ENCODE data around the gene MIOX. TPM values are rescaled to one million over a fixed set of nuclear protein-coding genes. Genes with fewer than 3 reads are reported as not detected.
"Not testable (repeated sequence)": the region's sequence is repeated elsewhere in the genome, so short reads cannot be mapped to it uniquely, and the experiment has no call there.

Gene MIOX
- total RNA-seq, 1 experiment from 2014 or later = not detected

GRCh38 chr22:50516068-50516467 lies 29.4 kb downstream of the MIOX start:
- DNase-seq (ENCODE audit: low read depth) = no peak

DNA sequence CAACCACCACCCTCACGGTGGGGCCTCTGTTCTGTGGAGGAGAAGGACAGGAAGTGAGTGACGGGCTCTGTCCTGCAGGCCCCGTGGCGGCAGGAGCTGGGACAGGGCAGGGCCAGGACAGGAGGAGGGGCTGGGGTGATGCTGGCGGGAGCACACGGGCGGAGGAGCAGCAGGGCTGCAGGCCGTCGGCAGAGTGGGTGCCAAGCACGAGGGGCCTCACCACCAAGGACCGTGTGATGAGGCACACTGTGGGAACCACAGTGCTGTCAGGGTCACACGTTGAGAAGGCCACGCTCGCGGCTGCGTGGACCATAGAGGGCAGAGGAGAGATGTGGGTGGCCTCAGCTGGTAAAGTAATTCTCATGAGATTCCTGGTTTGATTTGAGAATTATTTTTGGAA lies 30.2 kb downstream of the MIOX start:
- DNase-seq (ENCODE audit: low read depth) = no peak

- no peak for DNase-seq (ENCODE audit: low read depth)
Measured at GRCh38 chr22:50517495-50518260, 31.0 kb downstream of the MIOX start.

DNA sequence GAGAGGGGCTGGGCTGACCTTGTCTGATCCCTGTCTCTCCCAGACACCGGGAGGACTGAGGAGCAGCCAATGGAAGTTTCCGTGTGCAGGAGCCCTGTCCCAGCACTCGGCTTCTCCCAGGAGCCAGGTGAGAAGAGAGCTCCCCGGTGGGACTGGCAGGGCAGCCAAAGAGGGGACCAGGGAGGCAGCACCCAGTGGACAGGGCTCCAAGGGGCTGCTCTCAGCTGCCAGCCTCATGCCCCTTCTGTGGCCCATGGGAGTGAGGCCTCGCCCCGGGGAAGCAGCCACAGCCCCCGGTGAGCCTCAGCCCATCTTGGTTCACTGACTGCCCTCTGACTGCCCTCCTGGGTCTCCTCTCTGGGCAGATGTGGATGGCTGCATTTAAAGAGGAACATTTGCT lies 31.9 kb downstream of the MIOX start:
- DNase-seq (ENCODE audit: low read depth) = no peak

DNA sequence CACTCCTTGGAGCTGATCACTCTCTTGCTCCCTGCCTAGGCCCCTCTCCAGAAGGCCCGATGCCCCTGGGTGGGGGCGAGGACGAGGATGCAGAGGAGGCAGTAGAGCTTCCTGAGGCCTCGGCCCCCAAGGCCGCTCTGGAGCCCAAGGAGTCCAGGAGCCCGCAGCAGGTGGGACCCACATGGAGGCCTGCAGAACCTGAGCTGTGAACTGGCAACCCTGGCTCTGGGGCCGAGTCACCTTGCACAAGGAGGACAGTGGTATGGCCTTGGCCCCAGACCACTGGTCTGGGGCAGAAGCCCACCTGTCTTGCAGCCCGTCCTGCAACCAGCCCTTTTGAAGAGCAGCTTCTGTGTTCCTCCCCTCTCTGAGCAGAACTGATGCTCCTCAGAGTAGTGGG lies 32.5 kb downstream of the MIOX start:
- no peak for DNase-seq (ENCODE audit: low read depth)

DNA sequence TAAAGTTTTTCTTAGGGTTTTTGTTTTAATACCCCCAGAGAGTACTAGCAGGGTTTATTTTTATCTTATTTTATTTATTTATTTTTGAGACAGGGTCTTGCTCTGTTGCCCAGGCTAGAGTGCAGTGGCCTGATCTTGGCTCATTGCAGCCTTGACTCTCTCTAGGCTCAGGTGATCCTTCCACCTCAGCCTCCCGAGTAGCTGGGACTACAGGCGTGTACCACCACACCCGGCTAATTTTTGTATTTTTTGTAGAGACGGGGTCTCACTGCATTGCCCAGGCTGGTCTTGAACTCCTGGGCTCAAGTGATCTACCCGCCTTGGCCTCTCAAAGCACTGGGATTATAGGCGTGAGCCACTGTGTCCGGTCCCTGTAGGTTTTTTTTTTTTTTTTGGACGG lies 33.5 kb downstream of the MIOX start:
- DNase-seq (ENCODE audit: low read depth) = not testable (repeated sequence)

GRCh38 chr22:50520826-50521453 lies 34.3 kb downstream of the MIOX start:
- DNase-seq (ENCODE audit: low read depth) = no peak

DNA sequence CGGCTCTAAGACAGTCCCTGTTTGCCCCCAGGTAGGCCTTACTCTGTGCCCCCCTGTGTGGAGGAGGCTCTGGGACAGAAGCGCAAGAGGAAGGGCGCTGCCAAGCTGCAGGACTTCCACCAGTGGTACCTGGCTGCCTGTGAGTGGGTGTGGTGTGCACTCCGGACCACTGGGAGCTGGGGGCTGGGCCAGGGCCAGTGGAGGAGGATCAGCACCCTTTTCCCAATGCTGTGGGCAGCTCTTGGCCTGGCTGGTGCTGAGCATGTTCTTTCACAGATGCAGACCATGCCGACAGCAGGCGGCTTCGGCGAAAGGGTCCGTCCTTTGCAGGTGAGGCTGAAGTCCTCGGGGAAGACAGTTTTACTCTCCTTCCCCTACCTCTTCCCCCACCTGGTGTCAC lies 35.1 kb downstream of the MIOX start:
- DNase-seq (ENCODE audit: low read depth) = peak; percentile 1

- peak; percentile 0 for DNase-seq (ENCODE audit: low read depth)
Measured at GRCh38 chr22:50522208-50522805, 35.6 kb downstream of the MIOX start.

DNA sequence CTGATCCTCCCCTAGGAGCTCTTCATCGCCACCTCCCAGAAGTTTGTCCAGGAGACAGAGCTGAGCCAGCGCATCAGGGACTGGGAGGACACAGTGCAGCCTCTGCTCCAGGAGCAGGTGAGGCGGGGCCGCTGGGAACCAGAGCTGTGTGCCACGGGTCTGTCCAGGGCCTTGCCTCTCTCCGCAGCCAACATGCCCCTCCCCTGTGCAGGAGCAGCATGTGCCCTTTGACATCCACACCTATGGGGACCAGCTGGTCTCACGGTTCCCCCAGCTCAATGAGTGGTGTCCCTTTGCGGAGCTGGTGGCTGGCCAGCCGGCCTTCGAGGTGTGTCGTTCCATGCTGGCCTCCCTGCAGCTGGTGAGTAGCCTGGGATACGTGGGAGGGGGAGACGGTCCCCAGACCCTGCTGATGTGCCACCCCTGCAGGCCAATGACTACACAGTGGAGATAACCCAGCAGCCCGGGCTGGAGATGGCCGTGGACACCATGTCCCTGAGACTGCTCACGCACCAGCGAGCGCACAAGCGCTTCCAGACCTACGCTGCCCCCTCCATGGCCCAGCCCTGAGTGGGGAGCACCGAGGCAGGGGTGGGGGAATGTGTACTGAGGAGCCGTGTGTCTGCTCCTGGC lies 36.3 kb downstream of the MIOX start:
- peak; percentile 3 for DNase-seq (ENCODE audit: low read depth)

- DNase-seq (ENCODE audit: low read depth) = no peak
Measured at GRCh38 chr22:50523458-50523805, 36.8 kb downstream of the MIOX start.

DNA sequence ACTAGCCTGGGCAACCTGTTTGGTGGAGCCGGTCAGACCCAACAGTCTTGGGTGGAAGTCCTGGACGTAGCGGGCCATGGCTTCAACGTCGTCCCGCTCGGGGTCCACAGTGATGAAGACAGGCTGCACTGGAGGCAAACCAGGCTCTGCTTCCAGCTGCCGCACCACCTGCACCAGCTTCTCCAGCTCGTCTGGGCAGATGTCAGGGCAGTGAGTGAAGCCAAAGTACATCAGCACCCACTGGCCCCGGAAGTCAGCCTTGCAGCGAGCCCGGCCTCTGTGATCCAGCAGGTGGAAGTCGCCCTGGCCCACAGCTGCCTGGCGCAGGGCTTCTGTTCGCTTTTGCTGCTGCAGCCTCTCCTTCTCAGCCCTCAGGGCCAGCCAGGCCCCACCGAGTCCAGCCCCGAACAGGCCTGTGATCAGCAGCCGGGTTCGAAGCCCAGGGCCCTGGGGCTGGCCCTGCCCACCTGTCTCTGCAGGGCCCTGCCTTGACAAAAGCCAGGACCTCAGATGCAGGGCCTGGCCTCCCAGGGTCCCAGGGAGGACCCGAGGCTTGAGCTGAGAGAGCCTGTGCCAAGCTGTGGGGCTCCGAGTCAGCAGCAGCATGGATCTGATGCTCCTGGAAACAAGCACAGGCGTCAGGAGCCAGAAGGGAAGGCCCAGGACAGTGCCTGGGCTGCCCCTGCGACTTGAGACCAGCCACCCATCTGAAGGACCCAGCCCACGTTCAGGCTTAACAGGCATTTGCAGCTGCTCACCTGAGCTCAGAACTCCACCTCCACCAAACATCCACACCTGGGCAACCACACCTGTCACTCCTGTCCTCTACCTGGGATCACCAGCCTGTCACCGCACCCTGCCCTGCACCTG lies 37.4 kb downstream of the MIOX start:
- DNase-seq (ENCODE audit: low read depth) = peak; percentile 6

GRCh38 chr22:50524676-50525103 lies 38.0 kb downstream of the MIOX start:
- DNase-seq (ENCODE audit: low read depth) = no peak

GRCh38 chr22:50525104-50525857 lies 38.6 kb downstream of the MIOX start, which contains the start of gene SCO2:
TSS of gene SCO2 (minus strand) at chr22:50525598. CDS start at chr22:50524411, 1,187 bp downstream.
- peak; percentile 98 for DNase-seq (ENCODE audit: low read depth)

DNA sequence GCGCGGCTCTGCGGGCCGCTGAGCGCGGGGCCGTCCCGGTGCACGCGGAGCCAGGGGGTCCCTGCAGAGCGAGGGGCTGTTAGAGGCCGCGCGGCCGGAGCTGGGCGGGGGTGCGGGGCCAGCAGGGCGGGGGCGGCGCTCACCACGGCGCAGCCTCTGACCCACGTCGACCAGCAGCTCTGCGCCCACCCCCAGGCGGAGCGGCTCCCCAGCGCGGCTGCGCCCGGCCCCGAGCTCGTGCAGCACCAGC lies 39.1 kb downstream of the MIOX start:
- no peak for DNase-seq (ENCODE audit: low read depth)

DNA sequence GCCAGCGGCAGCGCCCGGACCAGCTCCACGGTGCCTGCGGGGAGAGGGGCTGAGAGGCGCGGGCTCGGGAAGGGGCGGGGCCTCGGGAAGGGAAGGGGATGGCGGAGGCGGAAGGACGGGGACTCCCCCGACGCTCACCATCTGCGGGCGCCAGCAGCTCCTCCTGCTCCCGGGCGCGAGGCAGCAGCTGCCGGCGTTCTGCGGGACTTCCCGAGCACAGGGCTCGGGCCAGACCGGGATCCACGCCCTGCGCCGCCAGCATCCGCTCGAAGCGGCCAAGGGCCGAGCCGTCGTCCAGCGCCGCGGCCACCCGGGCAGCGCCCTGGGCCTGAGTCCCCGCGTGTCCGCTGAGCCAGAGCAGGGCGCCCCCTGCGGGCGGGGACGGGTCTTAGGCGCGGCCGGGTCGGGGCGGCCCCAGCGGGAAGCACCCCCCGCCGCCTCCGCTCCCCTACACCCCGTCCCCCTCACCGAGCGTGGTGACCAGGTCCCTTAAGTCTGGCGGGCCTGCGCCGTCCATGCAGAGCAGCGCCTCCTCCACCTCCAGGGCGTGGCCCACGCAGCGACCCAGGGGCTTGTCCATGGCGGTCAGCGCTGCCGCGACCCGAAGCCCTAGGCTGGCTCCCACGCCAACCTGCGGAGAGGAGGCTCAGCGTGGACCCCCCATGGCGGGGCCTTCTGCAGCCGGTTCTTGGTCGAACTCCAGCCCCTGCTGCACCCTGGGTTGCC lies 39.6 kb downstream of the MIOX start:
- peak; percentile 89 for DNase-seq (ENCODE audit: low read depth)

- peak; percentile 23 for DNase-seq (ENCODE audit: low read depth)
Measured at GRCh38 chr22:50526834-50527801, 40.5 kb downstream of the MIOX start.

DNA sequence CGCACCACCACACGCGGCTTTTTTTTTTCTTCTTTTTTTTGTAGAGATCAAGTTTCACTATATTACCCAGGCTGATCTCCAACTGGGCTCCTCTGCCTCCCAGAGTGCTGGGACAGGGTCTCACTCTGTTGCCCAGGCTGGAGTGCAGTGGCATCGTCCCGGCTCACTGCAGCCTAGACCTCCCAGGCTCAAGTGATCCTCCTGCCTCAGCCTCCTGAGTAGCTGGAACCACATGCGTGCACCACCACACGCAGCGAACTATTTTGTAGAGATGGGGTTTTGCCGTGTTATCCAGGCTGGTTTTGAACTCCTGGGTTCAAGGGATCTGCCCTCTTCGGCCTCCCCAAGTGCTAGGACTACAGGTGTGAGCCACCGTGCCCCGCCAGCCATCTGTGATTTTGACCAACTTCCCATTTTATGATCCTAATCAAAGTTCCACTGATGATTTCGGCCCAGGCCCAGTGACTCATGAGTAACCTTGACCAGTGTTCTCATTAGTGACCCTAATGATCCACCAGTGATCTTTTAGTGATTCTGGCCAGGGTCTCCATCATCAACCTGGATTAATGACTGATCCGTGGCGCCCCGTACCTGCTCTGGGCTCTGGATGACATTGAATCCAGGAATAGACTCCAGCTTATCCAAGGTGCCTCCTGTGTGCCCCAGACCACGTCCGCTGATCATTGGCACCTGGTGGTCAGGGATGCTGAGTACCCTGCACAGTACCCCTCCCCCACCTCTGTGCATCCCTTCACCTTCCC lies 41.4 kb downstream of the MIOX start:
- peak; percentile 2 for DNase-seq (ENCODE audit: low read depth)

Measured in Daoy (cell line).